Endodermal cell (in vitro differentiated cells): ENCODE measurements around the gene PRSS8. TPM values are rescaled to one million over a fixed set of nuclear protein-coding genes. Genes with fewer than 3 reads are reported as not detected.

Experiments
- DNase-seq: peaks from one replicate; pipeline ENCODE4 v3.0.0-alpha.2; 2017
- H3K27ac ChIP-seq: 2 replicates; pipeline ENCODE4 v1.5.1; 2013; ENCODE audit warnings: mild to moderate bottlenecking, low read depth, low read length, moderate library complexity
- H3K27me3 ChIP-seq: 2 replicates; pipeline ENCODE4 v1.6.1; 2013; ENCODE audit warnings: mild to moderate bottlenecking, low read length, moderate library complexity; ENCODE audit not compliant: insufficient read depth, control insufficient read depth, poor library complexity, severe bottlenecking
- H3K36me3 ChIP-seq: 2 replicates; pipeline ENCODE4 v1.7.0; 2013; ENCODE audit warnings: mild to moderate bottlenecking, low read length, moderate library complexity; ENCODE audit not compliant: control insufficient read depth, insufficient read depth
- H3K4me1 ChIP-seq: one replicate; pipeline ENCODE4 v1.7.0; 2013; ENCODE audit warnings: low read length; ENCODE audit not compliant: control insufficient read depth, insufficient read depth
- H3K4me3 ChIP-seq: 2 replicates; pipeline ENCODE4 v1.5.1; 2013; ENCODE audit warnings: mild to moderate bottlenecking, low read length, moderate library complexity
- H3K9ac ChIP-seq: 2 replicates; pipeline ENCODE4 v1.6.1; 2013; ENCODE audit warnings: mild to moderate bottlenecking, low read length, moderate library complexity; ENCODE audit not compliant: poor library complexity, severe bottlenecking; ENCODE audit errors: extremely low read depth
- H3K9me3 ChIP-seq: 2 replicates; pipeline ENCODE4 v1.6.1; 2013; ENCODE audit warnings: mild to moderate bottlenecking, low read length, moderate library complexity; ENCODE audit not compliant: control insufficient read depth
- H3K27ac Mint-ChIP-seq: 2 replicates; pipeline ENCODE4 v1.8.0; 2020; ENCODE audit warnings: mixed read lengths
- H3K27me3 Mint-ChIP-seq: 2 replicates; pipeline ENCODE4 v1.8.0; 2021; ENCODE audit warnings: mild to moderate bottlenecking, mixed read lengths; ENCODE audit not compliant: insufficient read depth
- H3K36me3 Mint-ChIP-seq: 2 replicates; pipeline ENCODE4 v1.8.0; 2020; ENCODE audit warnings: low read depth, mixed read lengths
- H3K4me1 Mint-ChIP-seq: 2 replicates; pipeline ENCODE4 v1.8.0; 2020; ENCODE audit warnings: mixed read lengths
- H3K4me3 Mint-ChIP-seq: 2 replicates; pipeline ENCODE4 v1.8.0; 2020; ENCODE audit warnings: mild to moderate bottlenecking, moderate library complexity, mixed read lengths
- H3K9me3 Mint-ChIP-seq: 2 replicates; pipeline ENCODE4 v1.8.0; 2020; ENCODE audit warnings: mild to moderate bottlenecking, mixed read lengths
- CTCF ChIP-seq: fragments of 200-600 bp; sonication (generic); conservative IDR thresholded peaks from 2 replicates; pipeline ENCODE4 v1.5.0; 2021; ENCODE audit warnings: antibody characterized with exemption, mild to moderate bottlenecking
- WGBS, 2 experiments: methylation state at CpG; one replicate each; pipeline versions ENCODE4 v1.1.5 to v1.1.7; 2013; ENCODE audit warnings: missing lambda C conversion rate in 2 of 2, mixed read lengths in 1 of 2; ENCODE audit not compliant: insufficient coverage in 1 of 2, insufficient read length in 1 of 2; 5-methylcytosine and 5-hydroxymethylcytosine counted together
- total RNA-seq, 2 donors: library from RNA; stranded (reverse); fragmentation: NEBNext Ultra II Directional in 1 of 2; extraction: Animal tissue kit (Norgen Biotek cat#: 25700) in 1 of 2; gene quantifications; 2 replicates in 1 of 2; 3 replicates in 1 of 2; pipeline ENCODE4 v1.2.1, GENCODE V29; 2021

PRSS8 gene
- total RNA-seq, 2 donors from 2014 or later = 79.7 to 80.1 TPM

GRCh38 chr16:31109622-31110021 lies 25.9 kb downstream of the PRSS8 start:
- H3K27ac Mint-ChIP-seq = no peak overlapping the region
- peak overlapping the region; percentile 57 for H3K4me3 Mint-ChIP-seq
- TF ChIP-seq CTCF = no peak
- WGBS, 2 experiments = 94% methylated on average over 8 to 12 of the region's 12 CpGs
- H3K36me3 Mint-ChIP-seq = peaks cover 32% of the 10 kb centered on the region
- Histone ChIP-seq H3K4me3 (no peak overlapping the region), H3K27me3 (no peaks in the 10 kb centered on the region), H3K27ac (no peak overlapping the region), H3K9ac (no peak overlapping the region), H3K9me3 (no peaks in the 10 kb centered on the region), H3K4me1 (no peaks in the 10 kb centered on the region), H3K36me3 (peaks cover 33% of the 10 kb centered on the region)
- DNase-seq = no peak
- H3K4me1 Mint-ChIP-seq = no peaks in the 10 kb centered on the region
- no peaks in the 10 kb centered on the region for H3K27me3 Mint-ChIP-seq
- peaks cover 2% of the 10 kb centered on the region for H3K9me3 Mint-ChIP-seq

GRCh38 chr16:31108794-31109558 lies 26.6 kb downstream of the PRSS8 start:
- 63 to 76% methylated on average over 35 to 57 of the region's 57 CpGs for WGBS, 2 experiments
- no peak for DNase-seq
- no peaks in the 10 kb centered on the region for H3K27me3 Mint-ChIP-seq
- Histone ChIP-seq H3K4me3 (peak overlapping the region; percentile 80), H3K36me3 (peaks cover 33% of the 10 kb centered on the region), H3K27ac (no peak overlapping the region), H3K4me1 (no peaks in the 10 kb centered on the region), H3K9ac (peak overlapping the region; percentile 38), H3K27me3 (no peaks in the 10 kb centered on the region), H3K9me3 (no peaks in the 10 kb centered on the region)
- H3K36me3 Mint-ChIP-seq = peaks cover 32% of the 10 kb centered on the region
- H3K4me1 Mint-ChIP-seq = no peaks in the 10 kb centered on the region
- H3K4me3 Mint-ChIP-seq = peak overlapping the region; percentile 57
- no peak for TF ChIP-seq CTCF
- peaks cover 2% of the 10 kb centered on the region for H3K9me3 Mint-ChIP-seq
- no peak overlapping the region for H3K27ac Mint-ChIP-seq

GRCh38 chr16:31108035-31108793 lies 27.3 kb downstream of the PRSS8 start, which contains the start of gene BCKDK:
Gene BCKDK (plus strand): TSS chr16:31108386. CDS start chr16:31109224, 838 bp downstream.
- no peaks in the 10 kb centered on the region for H3K9me3 ChIP-seq
- H3K4me3 ChIP-seq = peak within 1 kb of the TSS; percentile 80
- no peaks in the 10 kb centered on the region for H3K27me3 ChIP-seq
- peak within 1 kb of the TSS; percentile 38 for H3K9ac ChIP-seq
- no peak within 1 kb of the TSS for H3K27ac ChIP-seq
- Mint-ChIP-seq H3K9me3 (peaks cover 5% of the 10 kb centered on the region), H3K4me3 (peak within 1 kb of the TSS; percentile 57), H3K36me3 (peaks cover 29% of the 10 kb centered on the region), H3K4me1 (no peaks in the 10 kb centered on the region), H3K27ac (no peak within 1 kb of the TSS), H3K27me3 (no peaks in the 10 kb centered on the region)
- H3K4me1 ChIP-seq = no peaks in the 10 kb centered on the region
- peak; percentile 88 for DNase-seq
- peaks cover 31% of the 10 kb centered on the region for H3K36me3 ChIP-seq
- TF ChIP-seq CTCF = no peak
- 5 to 14% methylated on average over 26 to 68 of the region's 68 CpGs for WGBS, 2 experiments
